GM12872 (cell line): ENCODE data around the gene ZNF273.
A peak's percentile ranks its signal among the peaks of the same experiment; 100 is the strongest.

Source experiments
- TF ChIP-seq, protein P1 (sequence below): IDR thresholded peaks from 3 replicates; pipeline ENCODE4 v1.5.1; 2011; ENCODE audit warnings: low read depth, mild to moderate bottlenecking, low read length, moderate library complexity; ENCODE audit not compliant: insufficient read depth

Gene ZNF273

DNA sequence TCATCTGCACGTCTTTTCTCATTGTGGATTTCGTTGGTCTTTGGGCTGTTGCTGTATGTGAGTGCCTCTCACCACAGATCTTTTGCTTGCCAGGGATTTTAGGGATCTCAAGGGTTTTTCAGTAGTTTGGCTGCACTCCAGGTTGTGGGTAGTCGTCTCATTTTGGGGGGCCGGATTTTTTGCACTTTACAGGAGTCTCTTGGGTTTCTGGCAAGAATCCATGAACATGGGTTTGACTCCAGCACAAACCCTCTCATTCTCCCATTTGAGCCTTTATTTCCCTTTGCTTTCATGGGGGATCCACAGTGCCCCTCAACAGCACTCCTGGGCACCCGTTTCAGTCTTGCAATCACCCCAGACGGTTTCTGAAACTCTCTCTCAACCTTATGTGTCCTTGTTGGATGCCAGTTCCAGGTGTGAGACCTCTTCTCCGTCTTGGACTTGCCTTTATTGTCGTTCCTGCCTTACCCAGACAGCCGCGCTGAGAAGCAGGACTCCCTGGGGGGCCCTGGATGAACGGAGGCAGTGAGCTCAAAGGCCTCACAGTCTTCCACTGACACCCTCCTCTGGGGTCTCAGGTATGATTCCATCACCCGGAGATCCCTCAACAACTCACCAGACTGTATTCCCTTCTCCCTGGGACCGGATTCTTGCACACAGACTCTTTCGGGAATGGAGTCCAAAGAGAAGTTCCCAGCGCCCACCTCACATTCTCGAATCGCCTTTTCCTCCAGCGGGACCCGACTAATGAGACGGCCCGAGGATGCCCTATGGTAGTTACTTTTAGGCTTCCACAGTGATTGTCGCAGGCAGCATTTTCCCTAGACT, 18.8 kb upstream of the ZNF273 start:
- TF ChIP-seq, protein P1, sequence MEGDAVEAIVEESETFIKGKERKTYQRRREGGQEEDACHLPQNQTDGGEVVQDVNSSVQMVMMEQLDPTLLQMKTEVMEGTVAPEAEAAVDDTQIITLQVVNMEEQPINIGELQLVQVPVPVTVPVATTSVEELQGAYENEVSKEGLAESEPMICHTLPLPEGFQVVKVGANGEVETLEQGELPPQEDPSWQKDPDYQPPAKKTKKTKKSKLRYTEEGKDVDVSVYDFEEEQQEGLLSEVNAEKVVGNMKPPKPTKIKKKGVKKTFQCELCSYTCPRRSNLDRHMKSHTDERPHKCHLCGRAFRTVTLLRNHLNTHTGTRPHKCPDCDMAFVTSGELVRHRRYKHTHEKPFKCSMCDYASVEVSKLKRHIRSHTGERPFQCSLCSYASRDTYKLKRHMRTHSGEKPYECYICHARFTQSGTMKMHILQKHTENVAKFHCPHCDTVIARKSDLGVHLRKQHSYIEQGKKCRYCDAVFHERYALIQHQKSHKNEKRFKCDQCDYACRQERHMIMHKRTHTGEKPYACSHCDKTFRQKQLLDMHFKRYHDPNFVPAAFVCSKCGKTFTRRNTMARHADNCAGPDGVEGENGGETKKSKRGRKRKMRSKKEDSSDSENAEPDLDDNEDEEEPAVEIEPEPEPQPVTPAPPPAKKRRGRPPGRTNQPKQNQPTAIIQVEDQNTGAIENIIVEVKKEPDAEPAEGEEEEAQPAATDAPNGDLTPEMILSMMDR, result no peak

DNA sequence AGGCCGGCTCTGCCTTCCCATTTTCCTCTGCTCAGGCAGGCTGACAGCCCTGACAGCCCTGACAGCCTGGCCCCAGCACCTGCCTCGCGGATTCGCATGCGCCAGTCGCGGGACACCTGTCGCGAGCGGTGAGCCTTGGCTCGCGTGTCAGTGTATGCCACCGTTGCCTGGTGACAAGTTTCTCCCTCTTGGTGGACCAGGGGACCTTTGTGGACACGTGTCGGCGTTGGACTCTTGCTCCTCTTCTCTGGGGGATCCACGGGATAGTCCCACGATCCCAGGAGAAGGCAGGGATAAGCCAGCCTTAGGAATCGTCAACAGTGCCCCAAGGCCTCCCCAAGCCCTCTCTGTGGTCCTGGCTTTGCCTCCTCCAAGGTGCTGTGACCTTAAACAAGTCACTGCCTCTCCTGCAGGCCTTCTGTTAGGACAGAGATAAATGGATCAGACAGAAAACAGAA, 18.1 kb upstream of the ZNF273 start:
- TF ChIP-seq, protein P1, result no peak

DNA sequence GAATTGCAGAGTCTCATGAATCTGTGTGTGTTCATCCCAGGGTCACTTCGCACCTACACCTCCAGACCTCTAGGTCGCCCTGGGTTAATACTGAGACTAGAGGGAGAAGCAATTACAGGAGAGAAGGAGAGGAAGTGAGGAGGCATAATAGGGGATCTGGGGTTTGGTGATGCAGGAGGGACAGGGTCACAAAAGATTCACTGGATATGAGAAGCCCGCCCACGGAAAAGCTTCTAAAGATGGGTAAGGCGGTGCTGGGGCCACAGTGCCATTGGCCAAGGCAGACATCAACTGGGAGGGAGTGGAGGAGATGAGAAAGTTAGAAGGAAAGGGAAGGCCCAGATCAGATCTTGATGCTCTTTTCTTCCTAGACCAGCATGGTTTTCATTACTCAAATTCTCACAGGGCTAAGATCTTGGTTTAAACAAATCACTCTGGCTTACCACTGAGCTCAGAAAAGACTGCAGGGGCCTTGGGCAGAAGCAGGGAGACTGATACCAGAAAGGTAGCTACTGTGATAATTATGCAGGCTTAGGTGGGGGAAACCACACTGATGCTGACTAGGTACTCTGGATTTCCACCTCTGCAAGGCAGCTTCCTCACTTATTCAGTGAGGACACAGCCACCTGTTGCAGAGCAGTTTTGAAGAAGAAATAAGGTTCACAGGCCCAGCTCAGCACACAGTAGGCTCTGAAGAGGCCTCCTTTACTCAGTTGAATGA, 17.4 kb upstream of the ZNF273 start:
- TF ChIP-seq, protein P1, result no peak

DNA sequence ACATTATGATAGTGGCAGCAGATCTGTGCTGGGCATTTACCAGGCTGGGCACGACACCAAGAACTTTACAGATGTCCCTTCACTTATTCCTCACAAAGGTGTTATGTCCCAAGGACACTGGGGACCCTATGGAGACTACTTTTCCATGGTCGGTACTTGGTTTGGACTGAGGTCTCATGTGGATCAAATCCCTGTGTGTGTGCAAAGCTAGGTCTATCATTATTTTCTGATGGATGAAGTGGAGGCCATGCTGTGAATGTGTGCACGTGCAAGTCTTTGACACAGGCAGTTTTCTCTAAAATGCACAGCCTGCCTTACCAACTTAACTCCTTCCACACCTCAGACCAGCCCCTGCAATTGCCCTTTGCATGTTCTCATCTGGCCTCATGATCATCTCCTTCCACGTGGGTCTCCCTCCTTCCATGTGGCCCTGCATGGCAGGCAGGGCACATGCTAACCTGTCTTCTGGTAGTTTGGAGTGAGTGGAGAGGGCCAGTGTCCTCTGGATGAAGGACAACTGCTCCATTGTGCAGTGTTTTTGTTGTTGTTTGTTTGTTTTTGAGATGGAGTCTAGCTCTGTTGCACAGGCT, 16.0 kb upstream of the ZNF273 start:
- TF ChIP-seq, protein P1, result no peak

DNA sequence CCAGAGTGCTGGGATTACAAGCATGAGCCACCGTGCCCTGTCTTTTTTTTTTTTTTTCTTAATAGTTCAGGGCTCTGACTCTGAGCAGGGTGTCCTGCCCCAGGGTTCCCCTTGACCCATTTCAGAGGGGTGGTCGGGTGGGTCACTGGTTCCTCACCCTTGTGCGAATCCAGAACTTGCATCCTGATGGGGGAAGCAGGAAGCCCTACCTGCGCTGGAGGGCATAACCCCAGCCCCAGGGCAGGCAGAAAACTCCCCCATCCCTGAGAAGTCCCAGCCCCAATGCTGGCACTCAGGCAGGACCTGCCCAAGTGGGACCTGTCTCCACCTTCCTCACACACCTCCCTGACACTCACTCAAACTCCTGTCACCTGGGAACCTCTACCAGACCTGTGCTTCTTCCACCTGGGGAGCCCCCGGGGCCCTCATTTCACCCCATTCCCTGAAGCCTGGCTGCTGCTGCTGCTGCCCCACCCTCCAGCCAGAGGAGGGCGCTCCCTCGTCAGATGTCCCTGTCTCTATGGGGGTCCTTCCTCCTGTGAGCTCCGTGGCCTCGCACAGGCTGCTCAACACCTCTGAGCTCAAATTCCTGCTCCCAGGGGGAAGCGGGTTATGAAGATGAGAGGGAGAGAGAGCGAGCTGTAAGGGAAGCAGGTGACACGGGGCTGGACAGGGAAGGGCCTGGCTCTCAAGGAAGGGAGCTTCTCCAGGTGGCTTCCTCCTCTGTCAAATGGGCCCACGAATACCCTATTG, 15.1 kb upstream of the ZNF273 start:
- TF ChIP-seq, protein P1, result peak; percentile 42

DNA sequence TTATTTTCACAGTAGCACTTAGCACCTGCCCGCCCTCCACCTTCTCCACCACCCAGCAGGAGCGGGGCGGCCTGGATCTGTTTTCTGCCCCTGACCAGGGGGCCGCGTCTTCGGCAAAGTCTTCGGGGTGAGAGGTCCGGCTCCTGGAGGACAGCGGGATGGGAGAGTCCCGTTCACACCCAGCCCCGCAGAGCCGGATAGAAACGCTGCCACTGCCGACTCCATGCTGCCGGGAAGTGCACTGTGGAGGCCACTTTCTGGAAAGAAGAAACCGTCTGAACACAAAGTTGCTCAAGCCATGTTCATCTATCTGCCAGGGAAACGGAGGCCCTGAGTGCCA, 14.5 kb upstream of the ZNF273 start:
- TF ChIP-seq, protein P1, result no peak
